Placental pericyte (primary cell): ENCODE results near the gene GABRA1. TPM values are rescaled to one million over a fixed set of nuclear protein-coding genes. Genes with fewer than 3 reads are reported as not detected.

Experiments used
- total RNA-seq: library from RNA; depleted of rRNA; stranded (reverse); fragments of >200 nt; gene quantifications from 2 replicates; pipeline ENCODE4 v1.2.3, GENCODE V29; 2012

The GABRA1 gene
- total RNA-seq = not detected in 2 replicates

DNA sequence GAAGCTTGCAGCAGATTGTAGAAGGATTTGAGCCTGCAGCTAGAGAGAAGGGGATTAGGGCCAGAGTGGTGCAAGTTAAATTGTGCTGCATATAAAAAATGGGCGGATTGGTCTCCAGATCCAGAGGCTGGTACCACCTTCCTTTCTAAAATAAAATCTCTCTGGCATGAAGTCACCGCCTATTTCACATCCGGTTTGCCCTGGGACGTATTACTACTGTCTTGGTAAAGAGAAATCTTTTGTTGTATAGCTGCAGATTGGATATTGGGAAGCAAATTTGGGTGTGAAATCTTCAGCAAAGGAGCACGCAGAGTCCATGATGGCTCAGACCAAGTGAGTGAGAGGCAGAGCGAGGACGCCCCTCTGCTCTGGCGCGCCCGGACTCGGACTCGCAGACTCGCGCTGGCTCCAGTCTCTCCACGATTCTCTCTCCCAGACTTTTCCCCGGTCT, at the start of gene GABRA1:
Gene GABRA1, plus strand, starts transcription at position 180 of the 451 bp plus-strand sequence. CDS start 2,691 bp downstream, outside the sequence.

Other genes with a start within 250 kb of the GABRA1 start
- 0.29 TPM in 1 of 2 replicates, not detected in the other for gene GABRA6, start 162.4 kb upstream of the GABRA1 start, total RNA-seq
- gene GABRG2, start 219.7 kb downstream of the GABRA1 start, total RNA-seq = 0.88 and 2.6 TPM in 2 replicates